Smooth muscle cell (in vitro differentiated cells): ENCODE data around the gene ARPC4. TPM values are rescaled to one million over a fixed set of nuclear protein-coding genes. Genes with fewer than 3 reads are reported as not detected.

Experiments
- DNase-seq: peaks from one replicate; lab custom pipeline; 2025; ENCODE audit not compliant: unreplicated experiment; lab: John Stamatoyannopoulos, UW
- H2AFZ ChIP-seq: fragments of 200-600 bp; sonication (generic); 2 replicates; pipeline ENCODE4 v1.6.0; 2016; ENCODE audit warnings: antibody characterized with exemption, low read depth, mild to moderate bottlenecking
- H3F3A ChIP-seq: fragments of 200-600 bp; sonication (generic); 2 replicates; pipeline ENCODE4 v1.6.0; 2017; ENCODE audit warnings: antibody characterized with exemption, low read depth
- H3K27ac ChIP-seq: fragments of 200-600 bp; sonication (generic); 2 replicates; pipeline ENCODE4 v1.5.1; 2016; ENCODE audit warnings: low read depth, mild to moderate bottlenecking
- H3K27me3 ChIP-seq: fragments of 200-600 bp; sonication (generic); 2 replicates; pipeline ENCODE4 v1.6.1; 2016; ENCODE audit warnings: low read depth, mild to moderate bottlenecking
- H3K36me3 ChIP-seq: fragments of 200-600 bp; sonication (generic); 2 replicates; pipeline ENCODE4 v1.5.1; 2016; ENCODE audit warnings: low read depth
- H3K4me1 ChIP-seq: fragments of 200-600 bp; sonication (generic); 2 replicates; pipeline ENCODE4 v1.5.1; 2016; ENCODE audit warnings: low read depth
- H3K4me2 ChIP-seq: fragments of 200-600 bp; sonication (generic); 2 replicates; pipeline ENCODE4 v1.6.0; 2016; ENCODE audit warnings: mild to moderate bottlenecking
- H3K4me3 ChIP-seq: fragments of 200-600 bp; sonication (generic); 2 replicates; pipeline ENCODE4 v1.5.1; 2016; ENCODE audit warnings: mild to moderate bottlenecking
- H3K79me2 ChIP-seq: fragments of 200-600 bp; sonication (generic); 2 replicates; pipeline ENCODE4 v1.6.0; 2016; ENCODE audit warnings: low read depth, mild to moderate bottlenecking
- H3K9ac ChIP-seq: fragments of 200-600 bp; sonication (generic); 2 replicates; pipeline ENCODE4 v1.6.0; 2016; ENCODE audit warnings: low read depth
- H3K9me3 ChIP-seq: fragments of 200-600 bp; sonication (generic); replicated peaks from 2 replicates; pipeline ENCODE4 v1.5.1; 2016; ENCODE audit warnings: low read depth
- H4K20me1 ChIP-seq: fragments of 200-600 bp; sonication (generic); 2 replicates; pipeline ENCODE4 v1.6.0; 2016; ENCODE audit warnings: low read depth
- WGBS: methylation state at CpG from one replicate; pipeline ENCODE4 v1.1.7; 2016; ENCODE audit warnings: low lambda C conversion rate; 5-methylcytosine and 5-hydroxymethylcytosine counted together
- polyA plus RNA-seq: library from polyadenylated mRNA; unstranded; fragments of >200 nt; fragmentation: Nextera tagmentation; extraction: Ambion mirVana; gene quantifications from 2 replicates; pipeline ENCODE4 v1.2.1, GENCODE V29; 2016
- total RNA-seq: library from RNA; depleted of rRNA; stranded (reverse); fragments of >200 nt; gene quantifications from 2 replicates; pipeline ENCODE4 v1.2.3, GENCODE V29; 2014
- TF ChIP-seq, protein P1 (sequence below): fragments of 200-600 bp; sonication (generic); IDR thresholded peaks from 2 replicates; pipeline ENCODE4 v1.5.1; 2017; ENCODE audit warnings: borderline replicate concordance, mild to moderate bottlenecking, antibody characterized with exemption; ENCODE audit not compliant: insufficient read depth, poor library complexity, severe bottlenecking

Gene ARPC4
- total and polyA plus RNA-seq, 2 experiments from 2014 or later: 93.9 to 130 TPM

DNA sequence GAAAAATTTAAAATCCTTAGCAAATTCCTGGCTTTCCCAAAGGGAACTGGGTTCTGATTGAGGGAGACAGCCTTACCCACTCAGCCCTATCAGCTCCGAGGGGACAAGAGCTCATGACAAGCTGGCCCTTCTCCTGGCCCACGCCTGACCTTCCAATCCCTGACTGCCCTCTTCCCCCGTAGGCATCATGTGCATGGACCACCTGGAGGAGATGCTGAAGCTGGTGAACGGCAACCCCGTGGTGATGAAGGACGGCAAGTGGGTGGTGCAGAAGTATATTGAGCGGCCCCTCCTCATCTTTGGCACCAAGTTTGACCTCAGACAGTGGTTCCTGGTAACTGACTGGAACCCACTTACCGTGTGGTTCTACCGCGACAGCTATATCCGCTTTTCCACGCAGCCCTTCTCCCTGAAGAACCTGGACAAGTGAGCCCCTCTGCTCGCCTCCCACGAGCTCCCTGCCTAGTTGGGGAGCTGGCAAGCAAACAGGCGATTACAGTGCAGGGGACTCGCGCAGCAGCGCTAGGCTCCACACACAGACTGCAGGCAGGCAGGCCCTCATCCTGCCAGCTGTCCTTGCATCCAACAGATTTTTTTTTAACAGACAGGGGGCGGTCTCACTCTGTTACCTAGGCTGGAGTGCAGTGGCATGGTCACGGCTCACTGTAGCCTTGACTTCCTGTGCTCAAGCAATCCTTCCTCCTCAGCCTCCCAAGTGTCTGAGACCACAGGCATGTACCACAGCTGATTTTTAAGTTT lies 34.1 kb downstream of the ARPC4 start:
- no peak overlapping the region for H3K4me2 ChIP-seq
- no peaks in the 10 kb centered on the region for H3K79me2 ChIP-seq
- H3F3A ChIP-seq: no peaks in the 10 kb centered on the region
- no peak for DNase-seq
- TF ChIP-seq, protein P1, sequence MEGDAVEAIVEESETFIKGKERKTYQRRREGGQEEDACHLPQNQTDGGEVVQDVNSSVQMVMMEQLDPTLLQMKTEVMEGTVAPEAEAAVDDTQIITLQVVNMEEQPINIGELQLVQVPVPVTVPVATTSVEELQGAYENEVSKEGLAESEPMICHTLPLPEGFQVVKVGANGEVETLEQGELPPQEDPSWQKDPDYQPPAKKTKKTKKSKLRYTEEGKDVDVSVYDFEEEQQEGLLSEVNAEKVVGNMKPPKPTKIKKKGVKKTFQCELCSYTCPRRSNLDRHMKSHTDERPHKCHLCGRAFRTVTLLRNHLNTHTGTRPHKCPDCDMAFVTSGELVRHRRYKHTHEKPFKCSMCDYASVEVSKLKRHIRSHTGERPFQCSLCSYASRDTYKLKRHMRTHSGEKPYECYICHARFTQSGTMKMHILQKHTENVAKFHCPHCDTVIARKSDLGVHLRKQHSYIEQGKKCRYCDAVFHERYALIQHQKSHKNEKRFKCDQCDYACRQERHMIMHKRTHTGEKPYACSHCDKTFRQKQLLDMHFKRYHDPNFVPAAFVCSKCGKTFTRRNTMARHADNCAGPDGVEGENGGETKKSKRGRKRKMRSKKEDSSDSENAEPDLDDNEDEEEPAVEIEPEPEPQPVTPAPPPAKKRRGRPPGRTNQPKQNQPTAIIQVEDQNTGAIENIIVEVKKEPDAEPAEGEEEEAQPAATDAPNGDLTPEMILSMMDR: peak; percentile 13
- H3K4me1 ChIP-seq: no peaks in the 10 kb centered on the region
- no peaks in the 10 kb centered on the region for H3K36me3 ChIP-seq
- no peak overlapping the region for H3K4me3 ChIP-seq
- no peak overlapping the region for H3K9ac ChIP-seq
- WGBS: 81% methylated on average over 20 of the region's 20 CpGs
- no peaks in the 10 kb centered on the region for H3K27me3 ChIP-seq
- H2AFZ ChIP-seq: no peak overlapping the region
- no peaks in the 10 kb centered on the region for H3K9me3 ChIP-seq
- no peaks in the 10 kb centered on the region for H4K20me1 ChIP-seq
- H3K27ac ChIP-seq: no peak overlapping the region

DNA sequence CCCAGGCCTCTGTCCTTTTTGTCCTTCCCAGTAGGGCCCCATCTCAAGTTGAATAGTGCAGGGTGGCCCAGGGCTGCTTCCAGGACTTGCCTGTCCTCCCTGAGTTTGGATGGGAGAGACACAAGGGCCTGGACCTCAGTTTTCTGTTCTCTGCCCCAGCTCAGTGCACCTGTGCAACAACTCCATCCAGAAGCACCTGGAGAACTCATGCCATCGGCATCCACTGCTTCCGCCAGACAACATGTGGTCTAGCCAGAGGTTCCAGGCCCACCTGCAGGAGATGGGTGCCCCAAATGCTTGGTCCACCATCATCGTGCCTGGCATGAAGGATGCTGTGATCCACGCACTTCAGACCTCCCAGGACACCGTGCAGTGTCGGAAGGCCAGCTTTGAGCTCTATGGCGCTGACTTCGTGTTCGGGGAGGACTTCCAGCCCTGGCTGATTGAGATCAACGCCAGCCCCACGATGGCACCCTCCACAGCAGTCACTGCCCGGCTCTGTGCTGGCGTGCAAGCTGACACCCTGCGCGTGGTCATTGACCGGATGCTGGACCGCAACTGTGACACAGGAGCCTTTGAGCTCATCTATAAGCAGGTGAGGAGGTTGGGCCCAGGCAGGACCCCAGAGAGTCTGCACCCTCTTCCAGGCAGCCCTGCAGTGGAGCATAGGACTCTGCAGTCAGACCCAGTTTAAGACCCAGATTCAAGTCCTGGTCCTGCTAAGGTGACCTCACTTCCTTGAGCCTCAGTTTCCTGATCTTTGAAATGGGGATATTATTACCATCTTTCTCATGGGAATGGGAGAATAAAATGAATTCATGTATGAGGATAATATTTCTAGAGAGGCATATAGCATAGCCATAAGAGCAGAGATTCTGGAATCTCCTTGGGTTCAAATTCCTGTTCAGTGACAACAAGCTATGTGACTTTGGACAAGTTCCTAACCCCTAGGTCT lies 36.2 kb downstream of the ARPC4 start:
- Histone ChIP-seq H3K79me2 (no peaks in the 10 kb centered on the region), H3K9me3 (no peaks in the 10 kb centered on the region), H3K27me3 (no peaks in the 10 kb centered on the region), H2AFZ (no peak overlapping the region), H3K36me3 (no peaks in the 10 kb centered on the region), H3K27ac (no peak overlapping the region), H3K9ac (no peak overlapping the region), H3K4me3 (no peak overlapping the region), H3K4me2 (no peak overlapping the region), H3F3A (no peaks in the 10 kb centered on the region), H4K20me1 (no peaks in the 10 kb centered on the region), H3K4me1 (no peaks in the 10 kb centered on the region)
- 96% methylated on average over 17 of the region's 17 CpGs for WGBS
- TF ChIP-seq, protein P1: no peak
- DNase-seq: no peak

DNA sequence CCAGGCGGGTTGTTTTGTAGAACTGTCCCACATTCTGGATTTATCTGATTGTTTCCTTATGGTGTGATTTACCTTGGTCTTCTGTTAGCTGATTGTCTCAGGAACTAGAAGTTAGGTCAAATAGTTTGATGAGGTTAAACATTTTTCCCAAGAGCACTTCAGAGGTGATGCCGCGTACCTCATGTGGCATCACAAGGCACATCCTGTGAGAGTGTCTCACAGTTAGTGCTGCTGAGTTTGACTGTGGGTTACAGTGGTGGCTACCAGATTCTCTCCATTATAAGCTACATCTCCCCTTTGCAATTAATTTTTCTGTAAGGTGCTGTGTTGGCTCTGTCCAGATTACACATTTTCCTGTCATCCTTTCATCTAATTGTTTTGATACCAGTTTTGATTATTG lies 38.4 kb downstream of the ARPC4 start:
- Histone ChIP-seq H3K9ac (no peak overlapping the region), H2AFZ (no peak overlapping the region), H3K36me3 (no peaks in the 10 kb centered on the region), H3K9me3 (no peaks in the 10 kb centered on the region), H3F3A (no peaks in the 10 kb centered on the region), H3K27me3 (no peaks in the 10 kb centered on the region), H3K4me1 (no peaks in the 10 kb centered on the region), H3K4me2 (no peak overlapping the region), H3K27ac (no peak overlapping the region), H4K20me1 (no peaks in the 10 kb centered on the region), H3K79me2 (no peaks in the 10 kb centered on the region), H3K4me3 (no peak overlapping the region)
- no peak for DNase-seq
- WGBS: 98% methylated on average over 3 of the region's 3 CpGs
- TF ChIP-seq, protein P1: no peak
